Measurements from ENCODE around the gene TAAR6.
A peak's percentile ranks its signal among the peaks of the same experiment; 100 is the strongest.
"Not testable (repeated sequence)": the region's sequence is repeated elsewhere in the genome, so short reads cannot be mapped to it uniquely, and the experiment has no call there.

The TAAR6 gene

DNA sequence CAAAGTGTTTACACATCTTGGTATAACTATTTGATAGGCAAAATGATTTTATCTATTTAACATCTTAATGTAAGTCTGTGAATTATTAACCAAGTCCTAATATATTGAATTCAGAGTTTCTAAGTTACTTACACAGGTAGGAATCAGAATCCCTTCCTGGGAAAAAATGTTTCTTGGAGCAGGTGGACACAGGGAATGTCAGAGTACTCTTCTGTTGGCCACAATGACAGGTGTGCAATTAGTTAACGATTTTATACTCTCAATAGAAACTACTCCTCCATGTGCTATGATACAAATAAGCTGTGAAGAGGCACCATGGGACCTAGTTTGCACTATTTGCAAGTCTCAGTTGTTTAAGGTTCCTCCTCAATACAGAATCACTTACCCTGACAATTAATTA lies 20.2 kb downstream of the TAAR6 start:
- DNase-seq, result peak in 1 of 2 experiments; percentile 19

- DNase-seq, result no peak
Measured at GRCh38 chr6:132592855-132593254, 22.7 kb downstream of the TAAR6 start.

GRCh38 chr6:132596201-132596600 lies 26.1 kb downstream of the TAAR6 start:
- no peak for DNase-seq

- peak; percentile 27 to 57 for DNase-seq
Measured at GRCh38 chr6:132598473-132598872, 28.4 kb downstream of the TAAR6 start.

DNA sequence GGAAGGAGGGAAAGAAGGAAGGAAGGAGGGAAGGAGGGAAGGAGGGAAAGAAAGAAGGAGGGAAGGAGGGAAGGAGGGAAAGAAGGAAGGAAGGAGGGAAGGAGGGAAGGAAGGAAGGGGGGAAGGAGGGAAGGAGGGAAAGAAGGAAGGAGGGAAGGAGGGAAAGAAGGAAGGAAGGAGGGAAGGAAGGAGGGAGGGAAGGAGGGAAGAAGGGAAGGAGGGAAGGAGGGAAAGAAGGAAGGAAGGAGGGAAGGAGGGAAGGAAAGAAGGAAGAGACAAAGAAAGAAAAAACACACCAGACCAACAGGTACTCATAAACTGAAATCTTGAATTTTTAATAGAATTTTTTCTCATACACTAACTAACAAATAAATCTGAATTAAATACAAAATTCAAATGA lies 30.8 kb downstream of the TAAR6 start:
- DNase-seq, result not testable (repeated sequence)

DNA sequence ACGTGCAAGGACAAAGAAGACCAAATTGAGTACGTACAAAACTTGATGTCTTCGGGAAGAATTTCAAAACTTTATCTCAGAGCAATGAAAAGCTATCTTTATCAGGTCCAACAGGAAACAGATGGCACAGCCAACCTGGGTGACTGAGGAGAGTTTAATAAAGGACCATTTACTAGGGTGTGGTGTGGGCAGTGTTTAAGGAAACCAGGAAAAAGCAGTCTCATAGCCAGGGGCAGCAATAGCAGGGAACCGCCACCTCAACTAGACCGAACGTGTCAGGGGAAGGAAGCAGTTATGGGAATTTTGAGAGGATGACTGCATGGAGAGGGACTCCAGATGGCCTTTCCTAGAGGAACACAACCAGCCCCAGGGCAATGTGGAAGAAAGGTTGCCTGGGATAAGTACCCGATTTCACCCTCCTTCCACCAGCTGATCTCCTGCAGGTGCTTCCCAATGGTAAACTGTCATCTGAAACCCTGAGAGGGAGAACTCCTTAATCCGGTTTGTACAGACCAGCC lies 34.6 kb downstream of the TAAR6 start:
- peak; percentile 24 to 76 for DNase-seq

- no peak for DNase-seq
Measured at GRCh38 chr6:132607544-132608233, 37.6 kb downstream of the TAAR6 start.

DNA sequence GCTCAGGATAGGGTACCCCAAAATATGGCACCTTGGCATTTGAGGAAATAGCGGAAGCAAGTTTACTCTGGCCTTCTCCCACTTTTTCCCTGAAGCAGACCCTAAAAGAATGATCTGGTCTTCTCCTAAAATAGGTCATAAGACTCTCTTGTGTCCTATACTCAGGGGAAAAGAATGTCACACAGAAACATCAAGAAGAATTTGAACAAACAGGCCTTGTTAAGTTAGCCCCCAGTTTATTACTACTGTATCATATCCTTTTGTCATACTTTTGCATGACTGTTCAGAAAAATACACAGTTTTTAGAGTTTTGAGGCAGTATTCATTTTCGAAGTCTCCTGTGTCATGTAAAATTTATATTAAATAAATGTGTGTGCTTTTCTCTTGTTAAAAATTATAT lies 41.5 kb downstream of the TAAR6 start:
- DNase-seq, result no peak

DNA sequence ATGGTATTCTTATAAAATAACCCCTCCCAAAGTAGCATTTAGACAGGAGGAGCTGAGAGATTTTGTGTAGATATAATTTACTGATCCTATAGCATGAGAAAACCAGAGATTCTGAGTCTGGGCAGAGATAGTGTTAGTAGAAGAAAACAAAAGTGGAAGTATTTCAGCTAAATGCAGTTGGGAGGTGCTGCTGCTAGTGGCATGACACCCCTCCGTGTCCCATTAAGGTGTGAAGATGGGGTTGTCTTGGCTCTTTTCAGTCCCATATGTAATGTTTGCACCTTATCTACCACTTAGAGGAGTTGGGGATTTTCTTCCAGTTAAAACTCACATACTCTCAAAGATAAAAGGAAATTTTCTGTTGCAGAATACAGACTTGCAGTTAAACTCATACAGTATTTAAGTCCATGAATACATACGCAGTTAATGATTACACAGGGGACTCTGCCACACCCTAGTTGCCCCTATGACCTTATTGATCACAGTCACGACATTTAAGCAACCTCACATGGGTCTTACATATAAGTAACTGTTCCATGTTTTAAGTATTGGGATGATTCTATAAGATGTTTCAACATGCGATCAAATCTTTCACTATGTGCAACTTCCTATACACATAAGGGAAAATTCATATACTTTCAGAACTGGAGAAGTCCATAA lies 42.5 kb downstream of the TAAR6 start:
- no peak for DNase-seq

GRCh38 chr6:132614554-132614953 lies 44.4 kb downstream of the TAAR6 start:
- no peak for DNase-seq

GRCh38 chr6:132616677-132617076 lies 46.6 kb downstream of the TAAR6 start:
- no peak for DNase-seq
